T-helper 9 cell (primary cell): ENCODE data around the gene VWA8.

Source experiments
- DNase-seq: peaks from one replicate; pipeline ENCODE4 v3.0.0-alpha.2; 2020
- total RNA-seq, 2 donors: gene quantifications; one replicate each; lab custom pipeline; 2026; lab: John Stamatoyannopoulos, UW

VWA8 gene
- 46.7 to 60.8 reads per million in 2 donors for total RNA-seq

DNA sequence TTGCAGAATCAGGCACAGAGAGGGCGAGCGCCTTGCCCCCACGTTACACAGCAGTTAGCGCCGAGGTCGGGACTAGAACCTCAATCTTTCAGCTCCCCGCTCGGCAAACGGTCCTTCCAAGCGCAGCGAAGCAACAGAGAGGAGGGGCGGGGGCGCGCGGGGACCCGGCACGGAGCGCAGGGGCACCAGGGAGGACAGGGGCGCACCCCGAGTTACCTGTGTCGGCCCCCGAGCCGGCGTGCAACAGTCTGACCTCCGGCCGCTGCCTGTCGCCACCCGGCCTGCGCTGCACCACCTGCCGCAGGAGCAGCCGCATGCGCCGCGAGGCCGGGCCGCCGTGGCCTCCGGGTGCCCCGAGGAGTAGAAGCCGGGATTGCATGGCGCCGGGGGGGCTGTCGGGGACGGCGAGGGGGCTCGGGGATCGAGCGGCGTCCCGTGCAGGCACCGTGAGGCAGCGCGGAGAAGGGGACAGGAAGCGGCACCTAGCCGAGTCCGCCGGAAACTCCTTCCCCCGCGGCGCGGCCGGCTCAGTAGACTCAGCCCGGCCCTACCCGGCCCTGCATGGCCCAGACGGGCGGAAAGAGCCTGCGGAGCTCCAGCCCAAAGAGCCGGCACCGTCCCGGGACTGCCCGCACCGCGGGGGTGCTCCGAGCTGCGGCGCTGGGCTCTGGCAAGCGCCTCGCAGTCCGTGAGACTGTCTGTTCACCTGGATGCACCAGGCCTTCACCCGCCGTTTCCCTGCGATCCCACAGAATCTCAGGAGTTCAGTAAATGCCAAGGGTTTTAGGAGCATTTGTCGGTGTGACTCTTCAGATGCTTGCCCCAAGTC is at the start of gene VWA8:
Gene VWA8, minus strand, starts transcription at position 473 of the 829 bp plus-strand sequence. Its CDS starts 94 bp downstream, at position 379.
- peak; percentile 73 for DNase-seq

DNA sequence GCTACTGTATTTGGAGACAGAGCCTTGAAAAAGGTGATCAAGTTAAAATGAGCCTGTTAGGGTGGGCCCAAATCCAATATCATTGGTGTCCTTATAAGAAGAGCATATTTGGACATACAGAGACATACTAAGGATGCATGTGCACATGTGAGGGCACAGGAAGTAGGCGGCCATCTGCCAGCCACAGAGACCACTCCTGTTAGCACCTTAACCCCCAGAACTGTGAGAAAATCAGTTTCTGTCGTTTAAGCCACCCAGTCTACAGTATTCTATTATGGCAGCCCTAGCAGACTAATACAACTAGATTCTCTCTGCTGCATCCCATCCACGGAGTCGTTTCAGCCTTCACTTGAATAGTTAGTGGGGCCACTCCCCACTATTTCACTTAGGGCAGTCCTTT is 48.1 kb upstream of the VWA8 start:
- no peak for DNase-seq

- no peak for DNase-seq
Observed at GRCh38 chr13:42007844-42008243, 46.9 kb upstream of the VWA8 start.

DNA sequence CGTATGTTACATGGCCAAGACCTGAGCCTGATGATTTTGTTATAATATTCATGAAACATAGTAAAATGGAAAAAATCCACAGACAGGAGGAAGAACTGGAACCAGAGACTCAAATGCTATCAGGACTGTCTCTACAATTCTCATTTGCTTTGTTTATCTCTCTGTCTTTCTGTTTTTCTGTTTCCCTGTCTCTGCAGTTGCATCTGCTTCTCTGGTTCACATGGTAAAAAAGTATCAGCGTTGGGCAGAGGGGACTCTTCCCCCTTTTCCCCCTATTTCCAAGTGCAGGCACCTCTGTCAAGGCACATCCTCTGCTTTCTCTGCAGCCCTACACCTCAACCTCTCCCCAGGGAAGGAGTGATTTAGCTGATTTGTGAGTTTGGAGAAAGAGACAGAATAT is 41.2 kb upstream of the VWA8 start:
- no peak for DNase-seq

GRCh38 chr13:42001580-42001979 is 40.7 kb upstream of the VWA8 start:
- no peak for DNase-seq

- DNase-seq = no peak
Observed at GRCh38 chr13:42000846-42001245, 39.9 kb upstream of the VWA8 start.

- no peak for DNase-seq
Observed at GRCh38 chr13:41997396-41997795, 36.5 kb upstream of the VWA8 start.

DNA sequence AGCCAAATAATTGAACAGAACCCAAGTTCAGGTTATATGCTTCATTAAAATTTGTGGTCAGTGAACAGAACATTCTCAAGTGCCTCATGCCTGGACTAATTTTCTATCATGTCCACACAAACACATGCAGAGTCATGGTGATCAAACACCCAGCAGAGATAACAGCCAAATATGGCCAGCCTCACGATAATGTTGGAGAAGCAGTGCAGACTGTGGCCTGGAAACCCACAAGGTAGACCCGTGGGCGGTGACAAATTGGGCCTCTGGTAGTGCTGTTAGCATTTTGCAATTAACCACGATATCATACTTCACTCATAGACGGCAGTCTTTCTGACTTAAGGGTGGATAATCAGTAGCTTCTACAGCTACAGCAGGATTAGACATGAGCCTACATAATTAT is 35.0 kb upstream of the VWA8 start:
- DNase-seq = no peak

DNA sequence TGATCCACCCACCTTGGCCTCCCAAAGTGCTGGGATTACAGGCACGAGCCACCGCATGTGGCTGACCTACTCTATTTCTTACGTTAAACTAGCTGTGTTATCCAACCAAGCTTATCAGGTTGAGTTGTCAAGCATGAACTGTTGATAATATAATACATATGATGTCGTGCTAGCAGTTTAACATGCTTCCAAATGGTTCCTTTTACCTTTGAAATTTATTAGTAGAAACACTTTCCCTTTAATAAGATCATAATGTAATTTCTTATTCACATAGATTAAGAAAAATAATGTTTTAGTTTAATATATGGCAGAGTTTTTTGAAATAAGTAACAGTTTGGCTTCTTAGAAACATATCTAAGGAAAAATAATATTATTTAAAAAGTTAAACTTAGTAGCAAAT is 34.4 kb upstream of the VWA8 start:
- no peak for DNase-seq

GRCh38 chr13:41994696-41995095 is 33.8 kb upstream of the VWA8 start:
- no peak for DNase-seq

DNA sequence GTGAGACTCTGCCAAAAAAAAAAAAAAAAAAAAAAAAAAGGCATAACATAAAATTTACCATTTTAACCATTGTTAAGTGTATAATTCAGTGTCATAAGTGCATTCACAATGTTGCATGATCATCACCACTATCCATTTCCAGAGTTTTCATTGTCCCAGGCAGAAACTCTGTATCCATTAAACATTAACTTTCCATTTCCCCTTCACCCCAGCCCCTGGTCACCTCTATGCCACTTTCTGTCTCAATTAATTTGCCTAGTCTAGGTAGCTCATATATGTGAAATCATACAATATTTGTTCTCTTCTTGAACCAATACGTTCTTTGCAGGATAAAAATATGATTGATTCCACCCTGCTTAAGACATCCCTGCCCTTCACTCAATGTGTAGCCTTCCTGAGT is 31.0 kb upstream of the VWA8 start:
- DNase-seq = no peak

GRCh38 chr13:41988244-41988643 is 27.3 kb upstream of the VWA8 start:
- DNase-seq = no peak

- DNase-seq = no peak
Observed at GRCh38 chr13:41985788-41986508, 25.0 kb upstream of the VWA8 start.

GRCh38 chr13:41981951-41982715 is 21.2 kb upstream of the VWA8 start:
- DNase-seq = no peak

- DNase-seq = no peak
Observed at GRCh38 chr13:41978007-41978406, 17.1 kb upstream of the VWA8 start.

- DNase-seq = no peak
Observed at GRCh38 chr13:41976476-41976875, 15.6 kb upstream of the VWA8 start.

DNA sequence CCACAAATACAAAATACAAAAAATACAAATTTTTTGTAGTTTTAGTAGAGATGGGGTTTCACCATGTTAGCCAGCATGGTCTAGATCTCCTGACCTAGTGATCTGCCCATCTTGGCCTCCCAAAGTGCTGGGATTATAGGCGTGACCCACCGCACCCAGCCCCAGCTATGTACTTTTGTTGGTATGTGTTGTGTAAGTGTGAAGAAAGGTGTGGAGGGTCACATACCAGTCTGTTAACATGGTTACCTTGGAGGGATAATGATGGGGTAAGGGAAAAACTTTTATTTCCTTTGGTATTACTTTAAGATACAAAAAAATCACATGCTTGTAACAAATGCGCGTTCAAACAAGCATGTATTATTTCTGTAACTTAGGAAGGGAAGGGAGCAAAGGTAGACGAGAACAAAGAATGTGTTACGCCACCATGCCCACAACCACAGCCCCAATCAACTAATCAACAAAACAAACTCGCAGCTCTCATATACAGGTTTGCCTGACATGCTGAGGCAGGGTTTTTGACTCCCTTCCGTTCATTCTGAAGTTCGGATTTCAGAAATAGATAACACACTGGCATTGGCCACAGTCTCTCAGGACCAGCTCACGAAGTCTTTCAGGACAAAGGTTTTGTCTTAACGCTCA is 13.5 kb upstream of the VWA8 start:
- DNase-seq = peak; percentile 21

GRCh38 chr13:41973247-41973741 is 12.4 kb upstream of the VWA8 start:
- no peak for DNase-seq

- no peak for DNase-seq
Observed at GRCh38 chr13:41971848-41972247, 10.9 kb upstream of the VWA8 start.

DNA sequence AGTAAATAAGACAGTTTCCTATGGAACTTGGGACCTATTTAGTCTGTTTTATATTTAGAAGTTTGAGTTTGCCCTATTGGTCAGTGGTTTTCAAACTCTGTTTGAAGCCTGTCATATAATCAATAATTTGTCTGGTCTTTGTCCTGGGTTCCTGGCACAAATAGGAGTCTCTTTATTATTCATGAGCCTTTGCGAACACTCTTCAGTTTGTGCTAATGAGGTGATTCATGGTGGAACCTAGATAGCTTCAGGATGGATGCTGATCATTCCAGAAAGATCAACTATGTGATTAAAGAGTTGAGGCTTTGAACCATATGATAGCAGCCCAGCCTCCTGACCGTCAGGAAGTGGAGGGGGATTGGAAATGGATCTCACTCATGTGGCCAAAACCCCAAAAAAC is 10.0 kb upstream of the VWA8 start:
- DNase-seq = no peak

- no peak for DNase-seq
Observed at GRCh38 chr13:41970022-41970421, 9.1 kb upstream of the VWA8 start.

DNA sequence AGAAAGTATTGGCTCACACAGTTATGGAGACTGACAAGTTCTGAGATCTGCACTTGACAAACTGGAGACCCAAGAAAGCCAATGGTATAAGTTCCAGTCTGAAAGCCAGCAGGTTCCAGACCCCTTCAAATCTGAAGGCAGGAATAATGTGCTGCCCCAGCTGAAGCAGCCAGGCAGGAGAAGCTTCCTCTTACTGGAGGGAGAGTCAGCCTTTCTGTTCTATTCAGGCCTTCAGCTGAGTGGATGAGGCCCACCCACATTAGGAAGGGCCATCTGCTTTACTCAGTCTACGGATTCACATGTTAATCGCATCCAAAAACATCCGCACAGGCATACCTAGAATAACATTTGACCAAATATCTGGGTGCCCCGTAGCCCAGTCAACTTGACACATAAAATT is 8.2 kb upstream of the VWA8 start:
- DNase-seq = no peak

DNA sequence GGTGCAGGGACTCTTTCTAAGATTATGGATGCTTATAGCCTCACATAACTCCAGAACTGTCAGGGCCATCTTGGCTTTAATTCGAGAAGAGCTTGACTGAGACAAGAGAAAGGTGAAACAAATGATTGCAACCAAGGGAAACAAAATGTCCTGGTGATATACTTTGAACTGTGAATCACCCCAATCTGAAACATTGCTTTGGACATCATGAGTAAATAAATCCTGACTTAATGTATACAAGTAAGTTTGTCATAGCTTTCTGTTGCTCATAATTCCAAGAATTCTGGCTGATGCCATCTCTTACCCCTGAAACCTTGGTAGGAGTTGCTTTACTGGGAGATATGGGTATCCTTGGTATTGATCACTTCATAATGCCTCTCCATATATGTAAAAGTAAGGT is 5.8 kb upstream of the VWA8 start:
- no peak for DNase-seq
